ENCODE results near the gene ITGB1. TPM values are rescaled to one million over a fixed set of nuclear protein-coding genes. Genes with fewer than 3 reads are reported as not detected.

ITGB1 gene
- total and polyA plus RNA-seq, 12 donors, result 93.3 to 803 (median 331) TPM

DNA sequence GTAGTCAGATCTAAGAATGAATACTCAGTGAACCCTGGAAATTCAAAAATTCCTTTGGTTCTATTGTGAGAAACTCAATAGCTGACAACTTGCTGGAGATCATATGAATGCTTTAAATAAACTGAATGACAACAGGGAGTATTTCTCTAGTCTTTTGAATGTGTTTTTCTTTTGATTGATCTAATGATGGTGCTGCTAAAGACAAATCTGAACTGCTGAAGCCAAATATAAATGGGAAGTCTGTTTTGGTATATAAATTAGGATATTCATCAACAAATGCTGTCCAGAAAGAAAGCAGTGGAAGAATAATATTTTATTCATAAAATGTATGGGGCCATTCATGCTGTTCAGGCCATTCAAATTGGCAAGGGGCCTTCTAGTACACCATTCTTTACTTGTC lies 79.4 kb downstream of the ITGB1 start:
- no peaks in the 10 kb centered on the region for H3K27me3 ChIP-seq
- H3K9me3 ChIP-seq (replicated peaks in 1 of 3), result no peaks in the 10 kb centered on the region
- H3K27ac ChIP-seq, result no peak overlapping the region
- H3K4me1 ChIP-seq (replicated peaks in 1 of 2), result no peaks in the 10 kb centered on the region
- no peak overlapping the region for H3K4me3 ChIP-seq
- TF ChIP-seq, protein P1, sequence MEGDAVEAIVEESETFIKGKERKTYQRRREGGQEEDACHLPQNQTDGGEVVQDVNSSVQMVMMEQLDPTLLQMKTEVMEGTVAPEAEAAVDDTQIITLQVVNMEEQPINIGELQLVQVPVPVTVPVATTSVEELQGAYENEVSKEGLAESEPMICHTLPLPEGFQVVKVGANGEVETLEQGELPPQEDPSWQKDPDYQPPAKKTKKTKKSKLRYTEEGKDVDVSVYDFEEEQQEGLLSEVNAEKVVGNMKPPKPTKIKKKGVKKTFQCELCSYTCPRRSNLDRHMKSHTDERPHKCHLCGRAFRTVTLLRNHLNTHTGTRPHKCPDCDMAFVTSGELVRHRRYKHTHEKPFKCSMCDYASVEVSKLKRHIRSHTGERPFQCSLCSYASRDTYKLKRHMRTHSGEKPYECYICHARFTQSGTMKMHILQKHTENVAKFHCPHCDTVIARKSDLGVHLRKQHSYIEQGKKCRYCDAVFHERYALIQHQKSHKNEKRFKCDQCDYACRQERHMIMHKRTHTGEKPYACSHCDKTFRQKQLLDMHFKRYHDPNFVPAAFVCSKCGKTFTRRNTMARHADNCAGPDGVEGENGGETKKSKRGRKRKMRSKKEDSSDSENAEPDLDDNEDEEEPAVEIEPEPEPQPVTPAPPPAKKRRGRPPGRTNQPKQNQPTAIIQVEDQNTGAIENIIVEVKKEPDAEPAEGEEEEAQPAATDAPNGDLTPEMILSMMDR (IDR thresholded peaks at IDR 0.05), result no peak
- TF ChIP-seq POLR2A (IDR thresholded peaks at IDR 0.05), result no peak
- DNase-seq, result no peak
- H3K36me3 ChIP-seq (replicated peaks in 1 of 2), result no peaks in the 10 kb centered on the region
- intact Hi-C loops (cut with DNase I), result no loop called here

DNA sequence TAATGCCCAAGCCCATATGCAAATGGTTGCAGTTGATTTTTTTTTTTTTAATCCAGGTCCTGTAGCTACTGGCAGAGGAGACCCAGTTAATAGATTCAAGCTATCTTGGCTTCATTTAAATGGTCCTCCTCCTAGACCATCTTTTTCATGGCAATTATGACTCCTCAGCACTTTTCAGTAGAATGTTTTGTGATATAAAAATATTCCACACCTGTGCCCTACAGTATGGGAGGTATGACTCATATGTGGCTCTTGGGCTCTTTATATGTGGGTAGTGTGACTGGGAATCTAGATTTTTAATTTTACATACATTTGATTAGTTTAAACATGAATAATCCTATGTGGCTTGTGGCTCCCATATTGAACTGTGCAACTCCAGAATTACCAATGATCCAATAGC lies 80.1 kb downstream of the ITGB1 start:
- Histone ChIP-seq H3K36me3 (replicated peaks in 1 of 2) (no peaks in the 10 kb centered on the region), H3K27me3 (no peaks in the 10 kb centered on the region), H3K4me1 (replicated peaks in 1 of 2) (no peaks in the 10 kb centered on the region), H3K27ac (no peak overlapping the region), H3K9me3 (replicated peaks in 1 of 3) (no peaks in the 10 kb centered on the region), H3K4me3 (no peak overlapping the region)
- intact Hi-C loops (cut with DNase I), result no loop called here
- no peak for DNase-seq
- TF ChIP-seq, protein P1 (IDR thresholded peaks at IDR 0.05), result no peak
- TF ChIP-seq POLR2A (IDR thresholded peaks at IDR 0.05), result no peak

DNA sequence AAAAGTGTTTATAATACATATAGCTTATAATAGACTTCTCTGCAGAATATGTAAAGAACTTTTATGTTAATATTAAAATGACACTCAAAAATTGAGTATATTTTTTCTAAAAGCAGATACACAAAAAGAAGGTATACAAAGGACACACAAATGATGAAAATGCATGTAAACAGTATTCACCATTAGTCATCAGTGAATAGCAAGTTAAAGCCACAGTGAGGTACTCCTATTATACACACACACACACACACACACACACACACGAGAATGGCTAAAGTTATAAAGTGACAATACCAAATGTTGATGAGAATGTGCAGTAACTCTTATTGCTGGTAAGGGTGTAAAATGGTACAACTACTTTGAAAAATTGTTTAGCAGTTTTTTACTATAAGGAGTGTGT lies 92.9 kb downstream of the ITGB1 start:
- 72 to 96% (median 89%) methylated on average over 1 of the region's 1 CpG for WGBS, 4 donors
- no peaks in the 10 kb centered on the region for H3K27me3 ChIP-seq
- no peak for DNase-seq
- no peaks in the 10 kb centered on the region for H3K4me1 ChIP-seq (replicated peaks in 1 of 2)
- TF ChIP-seq, protein P1 (IDR thresholded peaks at IDR 0.05), result no peak
- H3K9me3 ChIP-seq (replicated peaks in 1 of 3), result no peaks in the 10 kb centered on the region
- H3K4me3 ChIP-seq, result no peak overlapping the region
- no peaks in the 10 kb centered on the region for H3K36me3 ChIP-seq (replicated peaks in 1 of 2)
- intact Hi-C loops (cut with DNase I), result no loop called here
- H3K27ac ChIP-seq, result no peak overlapping the region

DNA sequence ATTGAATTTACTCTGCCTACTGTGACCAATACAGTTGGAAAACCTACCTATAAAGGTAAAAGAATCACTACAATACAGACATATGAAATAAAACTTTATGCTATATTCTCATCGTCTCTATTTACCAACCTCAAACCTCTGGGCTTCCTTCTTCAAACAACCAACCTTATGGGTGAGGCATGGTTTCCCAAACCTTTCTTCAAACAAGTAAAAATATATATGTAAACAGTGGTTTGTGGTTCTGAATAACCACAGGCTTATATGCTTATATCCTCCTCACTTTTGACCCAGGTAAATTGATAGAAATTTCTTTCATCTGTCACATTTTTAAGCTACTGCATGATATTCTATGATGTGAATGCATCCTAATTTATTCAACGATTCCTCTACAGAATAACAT lies 103.6 kb downstream of the ITGB1 start:
- H3K27ac ChIP-seq, result no peak overlapping the region
- H3K9me3 ChIP-seq (replicated peaks in 1 of 3), result peaks cover 0 to 5% (median 0%) of the 10 kb centered on the region in 3 donors
- H3K27me3 ChIP-seq, result no peaks in the 10 kb centered on the region
- DNase-seq, result no peak
- intact Hi-C loops (cut with DNase I), result no loop called here
- H3K36me3 ChIP-seq (replicated peaks in 1 of 2), result no peaks in the 10 kb centered on the region
- TF ChIP-seq POLR2A (IDR thresholded peaks at IDR 0.05), result no peak
- TF ChIP-seq, protein P1 (IDR thresholded peaks at IDR 0.05), result no peak
- H3K4me1 ChIP-seq (replicated peaks in 1 of 2), result no peaks in the 10 kb centered on the region
- H3K4me3 ChIP-seq, result no peak overlapping the region
- WGBS, 4 donors, result 89 to 96% (median 92%) methylated on average over 2 of the region's 2 CpGs
